NCI-H748 treated with DMSO at 0.1 percent for 48 hours (cell line): ENCODE measurements around the gene STOX1.
A peak's percentile ranks its signal among the peaks of the same experiment; 100 is the strongest.
"Not testable (repeated sequence)": the region's sequence is repeated elsewhere in the genome, so short reads cannot be mapped to it uniquely, and the experiment has no call there.

Source experiments
- DNase-seq: peaks from one replicate; lab custom pipeline; 2025; lab: John Stamatoyannopoulos, UW

Gene STOX1

GRCh38 chr10:68826764-68827591, at the start of gene STOX1:
Gene STOX1 (plus strand): TSS chr10:68827531. CDS start chr10:68827624, 93 bp downstream.
- DNase-seq: peak; percentile 44

- DNase-seq: no peak
These were observed 45.4 kb upstream of the STOX1 start for GRCh38 chr10:68781613-68782574.

- DNase-seq: no peak
These were observed 42.9 kb upstream of the STOX1 start for GRCh38 chr10:68784476-68784875.

GRCh38 chr10:68787813-68788212, 39.5 kb upstream of the STOX1 start:
- DNase-seq: no peak

GRCh38 chr10:68790476-68790875, 36.9 kb upstream of the STOX1 start:
- no peak for DNase-seq

- no peak for DNase-seq
These were observed 35.2 kb upstream of the STOX1 start for GRCh38 chr10:68792115-68792514.

- no peak for DNase-seq
These were observed 31.3 kb upstream of the STOX1 start for GRCh38 chr10:68795886-68796532.

- no peak for DNase-seq
These were observed 30.7 kb upstream of the STOX1 start for GRCh38 chr10:68796605-68797004.

- DNase-seq: no peak
These were observed 27.1 kb upstream of the STOX1 start for GRCh38 chr10:68800211-68800610.

GRCh38 chr10:68804692-68805091, 22.6 kb upstream of the STOX1 start:
- DNase-seq: no peak

GRCh38 chr10:68810830-68811229, 16.5 kb upstream of the STOX1 start:
- DNase-seq: not testable (repeated sequence)

GRCh38 chr10:68811314-68812009, 15.9 kb upstream of the STOX1 start:
- no peak for DNase-seq

- no peak for DNase-seq
These were observed 14.9 kb upstream of the STOX1 start for GRCh38 chr10:68812420-68812819.

GRCh38 chr10:68813559-68813958, 13.8 kb upstream of the STOX1 start:
- DNase-seq: no peak

GRCh38 chr10:68816796-68817412, 10.4 kb upstream of the STOX1 start:
- no peak for DNase-seq

GRCh38 chr10:68820359-68820758, 7.0 kb upstream of the STOX1 start:
- DNase-seq: not testable (repeated sequence)

GRCh38 chr10:68822626-68823025, 4.7 kb upstream of the STOX1 start:
- DNase-seq: not testable (repeated sequence)

GRCh38 chr10:68827592-68827959, 245 bp downstream of the STOX1 start:
- DNase-seq: not testable (repeated sequence)

- not testable (repeated sequence) for DNase-seq
These were observed 811 bp downstream of the STOX1 start for GRCh38 chr10:68828083-68828601.

GRCh38 chr10:68828833-68829232, 1.5 kb downstream of the STOX1 start:
- no peak for DNase-seq

GRCh38 chr10:68829521-68829920, 2.2 kb downstream of the STOX1 start:
- no peak for DNase-seq
